ENCODE data around the gene PARK7.

The PARK7 gene

GRCh38 chr1:7984811-7985210, 23.3 kb downstream of the PARK7 start:
- DNase-seq (ENCODE audit: low read depth in 2 of 2): no peak

GRCh38 chr1:7985851-7986612, 24.5 kb downstream of the PARK7 start:
- DNase-seq (ENCODE audit: low read depth in 2 of 2): no peak

- DNase-seq (ENCODE audit: low read depth in 2 of 2): no peak
Observed at GRCh38 chr1:7987528-7987927, 26.0 kb downstream of the PARK7 start.

- no peak for DNase-seq (ENCODE audit: low read depth in 2 of 2)
Observed at GRCh38 chr1:7988576-7988975, 27.1 kb downstream of the PARK7 start.

GRCh38 chr1:7989762-7990428, 28.4 kb downstream of the PARK7 start:
- no peak for DNase-seq (ENCODE audit: low read depth in 2 of 2)

GRCh38 chr1:7991504-7992440, 30.3 kb downstream of the PARK7 start:
- DNase-seq (ENCODE audit: low read depth in 2 of 2): no peak

GRCh38 chr1:7992885-7993284, 31.4 kb downstream of the PARK7 start:
- no peak for DNase-seq (ENCODE audit: low read depth in 2 of 2)

- DNase-seq (ENCODE audit: low read depth in 2 of 2): no peak
Observed at GRCh38 chr1:7993593-7994479, 32.3 kb downstream of the PARK7 start.

- no peak for DNase-seq (ENCODE audit: low read depth in 2 of 2)
Observed at GRCh38 chr1:7994827-7995226, 33.3 kb downstream of the PARK7 start.

GRCh38 chr1:7995437-7995836, 33.9 kb downstream of the PARK7 start:
- DNase-seq (ENCODE audit: low read depth in 2 of 2): no peak

GRCh38 chr1:8002329-8002910, 40.9 kb downstream of the PARK7 start:
- no peak for DNase-seq (ENCODE audit: low read depth in 2 of 2)

GRCh38 chr1:8002921-8003320, 41.4 kb downstream of the PARK7 start:
- no peak for DNase-seq (ENCODE audit: low read depth in 2 of 2)

GRCh38 chr1:8003438-8004112, 42.1 kb downstream of the PARK7 start:
- DNase-seq (ENCODE audit: low read depth in 2 of 2): no peak

- DNase-seq (ENCODE audit: low read depth in 2 of 2): no peak
Observed at GRCh38 chr1:8004113-8004802, 42.7 kb downstream of the PARK7 start.

GRCh38 chr1:8004803-8005573, 43.5 kb downstream of the PARK7 start:
- DNase-seq (ENCODE audit: low read depth in 2 of 2): no peak

GRCh38 chr1:8006037-8006963, 44.8 kb downstream of the PARK7 start:
- DNase-seq (ENCODE audit: low read depth in 2 of 2): no peak

GRCh38 chr1:8009043-8010002, 47.8 kb downstream of the PARK7 start:
- no peak for DNase-seq (ENCODE audit: low read depth in 2 of 2)

Data from stimulated activated CD8-positive, alpha-beta memory T cell treated with anti-CD3 and anti-CD28 coated beads, Interleukin-2, amount 100 ng/mL, for 48 hours (primary cell).